ENCODE results near the gene FGFBP2.

The FGFBP2 gene

DNA sequence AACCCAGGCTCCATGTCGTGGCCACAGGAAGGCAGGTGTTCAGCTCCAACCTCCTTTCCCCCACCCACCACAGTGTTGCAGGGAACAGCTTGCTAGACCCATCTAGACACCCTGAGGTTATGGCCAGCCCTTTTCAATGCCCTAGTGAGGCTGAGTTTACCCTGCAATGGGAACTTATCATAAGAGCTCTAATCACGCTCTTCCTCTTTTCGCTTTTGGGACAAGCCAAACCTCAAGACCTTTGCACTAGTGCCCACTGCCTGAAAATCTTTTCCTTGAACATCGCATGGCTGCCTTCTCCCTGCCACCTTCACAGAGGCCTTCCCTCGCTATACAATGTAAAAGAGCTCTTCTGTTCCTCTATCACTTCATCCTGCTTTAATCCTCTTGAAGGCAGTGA lies 2.4 kb upstream of the FGFBP2 start:
- Histone ChIP-seq H3K4me1 (ENCODE audit: control insufficient read depth, insufficient read depth, low read length) (no peaks in the 10 kb centered on the region), H3K27ac (ENCODE audit: extremely low read depth, low read depth, low read length) (no peak overlapping the region), H3K9me3 (ENCODE audit: control insufficient read depth, insufficient read depth, low read depth, low read length) (no peaks in the 10 kb centered on the region), H3K4me3 (ENCODE audit: low read depth, low read length) (no peak overlapping the region), H3K36me3 (ENCODE audit: control insufficient read depth in 2 of 2, insufficient read depth in 1 of 2, low read length in 2 of 2) (no peaks in the 10 kb centered on the region)
- ChIA-PET POLR2A (no interaction called here), CTCF (interaction anchor here (0.6 to 1.4 kb wide), 2 partner anchors 9 to 167 kb away, joined by 3 to 5 read pairs; no protein-coding TSS in a partner anchor)
- TF ChIP-seq, protein P1, sequence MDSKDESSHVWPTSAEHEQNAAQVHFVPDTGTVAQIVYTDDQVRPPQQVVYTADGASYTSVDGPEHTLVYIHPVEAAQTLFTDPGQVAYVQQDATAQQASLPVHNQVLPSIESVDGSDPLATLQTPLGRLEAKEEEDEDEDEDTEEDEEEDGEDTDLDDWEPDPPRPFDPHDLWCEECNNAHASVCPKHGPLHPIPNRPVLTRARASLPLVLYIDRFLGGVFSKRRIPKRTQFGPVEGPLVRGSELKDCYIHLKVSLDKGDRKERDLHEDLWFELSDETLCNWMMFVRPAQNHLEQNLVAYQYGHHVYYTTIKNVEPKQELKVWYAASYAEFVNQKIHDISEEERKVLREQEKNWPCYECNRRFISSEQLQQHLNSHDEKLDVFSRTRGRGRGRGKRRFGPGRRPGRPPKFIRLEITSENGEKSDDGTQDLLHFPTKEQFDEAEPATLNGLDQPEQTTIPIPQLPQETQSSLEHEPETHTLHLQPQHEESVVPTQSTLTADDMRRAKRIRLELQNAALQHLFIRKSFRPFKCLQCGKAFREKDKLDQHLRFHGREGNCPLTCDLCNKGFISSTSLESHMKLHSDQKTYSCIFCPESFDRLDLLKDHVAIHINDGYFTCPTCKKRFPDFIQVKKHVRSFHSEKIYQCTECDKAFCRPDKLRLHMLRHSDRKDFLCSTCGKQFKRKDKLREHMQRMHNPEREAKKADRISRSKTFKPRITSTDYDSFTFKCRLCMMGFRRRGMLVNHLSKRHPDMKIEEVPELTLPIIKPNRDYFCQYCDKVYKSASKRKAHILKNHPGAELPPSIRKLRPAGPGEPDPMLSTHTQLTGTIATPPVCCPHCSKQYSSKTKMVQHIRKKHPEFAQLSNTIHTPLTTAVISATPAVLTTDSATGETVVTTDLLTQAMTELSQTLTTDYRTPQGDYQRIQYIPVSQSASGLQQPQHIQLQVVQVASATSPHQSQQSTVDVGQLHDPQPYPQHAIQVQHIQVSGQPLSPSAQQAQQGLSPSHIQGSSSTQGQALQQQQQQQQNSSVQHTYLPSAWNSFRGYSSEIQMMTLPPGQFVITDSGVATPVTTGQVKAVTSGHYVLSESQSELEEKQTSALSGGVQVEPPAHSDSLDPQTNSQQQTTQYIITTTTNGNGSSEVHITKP (tag by site-specific recombination; IDR thresholded peaks at IDR 0.05), result no peak
- no peak for TF ChIP-seq SP2 (tag by site-specific recombination; IDR thresholded peaks at IDR 0.05)
- no peak for TF ChIP-seq ZEB2 (tag by site-specific recombination; IDR thresholded peaks at IDR 0.05)

DNA sequence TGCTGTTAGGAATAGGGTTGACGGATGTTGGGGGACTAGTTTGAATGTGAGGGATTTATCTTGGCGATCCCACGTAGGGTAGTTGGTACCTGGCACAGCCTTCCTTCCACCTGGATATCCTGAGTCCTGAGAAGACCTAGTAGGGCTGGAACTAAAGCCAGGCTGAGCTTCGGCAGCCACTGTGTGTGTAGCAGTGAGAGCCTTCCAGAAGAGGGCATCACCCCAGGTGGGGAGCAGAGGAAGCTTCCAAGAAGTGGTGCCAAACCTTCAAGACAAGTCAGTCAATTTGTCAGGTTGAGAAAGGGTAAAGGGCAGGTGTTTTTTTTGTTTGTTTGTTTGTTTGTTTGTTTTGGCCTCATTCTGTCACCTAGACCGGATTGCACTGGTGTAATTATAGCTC lies 1.2 kb upstream of the FGFBP2 start:
- Histone ChIP-seq H3K4me1 (ENCODE audit: control insufficient read depth, insufficient read depth, low read length) (no peaks in the 10 kb centered on the region), H3K9me3 (ENCODE audit: control insufficient read depth, insufficient read depth, low read depth, low read length) (no peaks in the 10 kb centered on the region), H3K4me3 (ENCODE audit: low read depth, low read length) (no peak overlapping the region), H3K27ac (ENCODE audit: extremely low read depth, low read depth, low read length) (no peak overlapping the region), H3K36me3 (ENCODE audit: control insufficient read depth in 2 of 2, insufficient read depth in 1 of 2, low read length in 2 of 2) (no peaks in the 10 kb centered on the region)
- TF ChIP-seq ZNF155 (tag by site-specific recombination; IDR thresholded peaks at IDR 0.05) (no peak), ZNF433 (tag by site-specific recombination; IDR thresholded peaks at IDR 0.05; ENCODE audit: low read depth) (no peak), ZNF274 (IDR thresholded peaks at IDR 0.05; ENCODE audit: low read length) (no peak), ZNF274 (tag by site-specific recombination; IDR thresholded peaks at IDR 0.05; ENCODE audit: borderline replicate concordance) (no peak), ZFP69B (tag by site-specific recombination; IDR thresholded peaks at IDR 0.05) (no peak)
- TF ChIP-seq, protein P2, sequence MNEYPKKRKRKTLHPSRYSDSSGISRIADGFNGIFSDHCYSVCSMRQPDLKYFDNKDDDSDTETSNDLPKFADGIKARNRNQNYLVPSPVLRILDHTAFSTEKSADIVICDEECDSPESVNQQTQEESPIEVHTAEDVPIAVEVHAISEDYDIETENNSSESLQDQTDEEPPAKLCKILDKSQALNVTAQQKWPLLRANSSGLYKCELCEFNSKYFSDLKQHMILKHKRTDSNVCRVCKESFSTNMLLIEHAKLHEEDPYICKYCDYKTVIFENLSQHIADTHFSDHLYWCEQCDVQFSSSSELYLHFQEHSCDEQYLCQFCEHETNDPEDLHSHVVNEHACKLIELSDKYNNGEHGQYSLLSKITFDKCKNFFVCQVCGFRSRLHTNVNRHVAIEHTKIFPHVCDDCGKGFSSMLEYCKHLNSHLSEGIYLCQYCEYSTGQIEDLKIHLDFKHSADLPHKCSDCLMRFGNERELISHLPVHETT (tag by site-specific recombination; IDR thresholded peaks at IDR 0.05), result no peak
- POLR2A ChIA-PET, result interaction anchor here (0.6 kb wide), 1 partner anchor 27 kb away, joined by 3 read pairs; no protein-coding TSS in a partner anchor
- CTCF ChIA-PET, result interaction anchor here (0.7 to 1.6 kb wide), 6 partner anchors 8 to 301 kb away, joined by 3 to 5 read pairs (median 4); no protein-coding TSS in a partner anchor

DNA sequence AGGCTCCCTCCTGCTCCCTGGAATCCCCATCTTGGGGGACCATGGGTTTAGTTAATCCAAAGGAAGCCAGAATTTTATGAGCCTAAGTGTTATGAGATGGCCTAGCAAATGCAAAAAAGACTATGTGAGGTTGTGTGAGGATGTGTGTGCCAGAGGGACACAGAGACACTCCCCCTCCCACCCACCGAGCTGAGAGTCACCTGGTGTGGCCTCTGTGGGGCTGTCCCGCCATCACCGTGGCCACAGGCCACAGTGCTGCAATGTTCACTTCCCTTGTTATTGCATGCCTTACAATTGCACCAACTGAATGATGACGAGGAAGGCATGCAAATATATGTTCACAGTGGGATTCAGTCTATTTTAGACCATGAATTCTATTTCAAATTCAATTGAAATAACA lies 601 bp upstream of the FGFBP2 start:
- no peaks in the 10 kb centered on the region for H3K36me3 ChIP-seq (ENCODE audit: control insufficient read depth in 2 of 2, insufficient read depth in 1 of 2, low read length in 2 of 2)
- H3K27ac ChIP-seq (ENCODE audit: extremely low read depth, low read depth, low read length), result no peak overlapping the region
- H3K4me1 ChIP-seq (ENCODE audit: control insufficient read depth, insufficient read depth, low read length), result no peaks in the 10 kb centered on the region
- no peak overlapping the region for H3K4me3 ChIP-seq (ENCODE audit: low read depth, low read length)
- TF ChIP-seq ZNF221 (tag by site-specific recombination; IDR thresholded peaks at IDR 0.05; ENCODE audit: borderline replicate concordance), result no peak
- TF ChIP-seq ZNF558 (tag by site-specific recombination; IDR thresholded peaks at IDR 0.05), result no peak
- no peaks in the 10 kb centered on the region for H3K9me3 ChIP-seq (ENCODE audit: control insufficient read depth, insufficient read depth, low read depth, low read length)
- POLR2A ChIA-PET, result no interaction called here
- CTCF ChIA-PET, result interaction anchor here (0.6 to 1.6 kb wide), 6 partner anchors 34 to 304 kb away, joined by 3 to 5 read pairs (median 4); no protein-coding TSS in a partner anchor

DNA sequence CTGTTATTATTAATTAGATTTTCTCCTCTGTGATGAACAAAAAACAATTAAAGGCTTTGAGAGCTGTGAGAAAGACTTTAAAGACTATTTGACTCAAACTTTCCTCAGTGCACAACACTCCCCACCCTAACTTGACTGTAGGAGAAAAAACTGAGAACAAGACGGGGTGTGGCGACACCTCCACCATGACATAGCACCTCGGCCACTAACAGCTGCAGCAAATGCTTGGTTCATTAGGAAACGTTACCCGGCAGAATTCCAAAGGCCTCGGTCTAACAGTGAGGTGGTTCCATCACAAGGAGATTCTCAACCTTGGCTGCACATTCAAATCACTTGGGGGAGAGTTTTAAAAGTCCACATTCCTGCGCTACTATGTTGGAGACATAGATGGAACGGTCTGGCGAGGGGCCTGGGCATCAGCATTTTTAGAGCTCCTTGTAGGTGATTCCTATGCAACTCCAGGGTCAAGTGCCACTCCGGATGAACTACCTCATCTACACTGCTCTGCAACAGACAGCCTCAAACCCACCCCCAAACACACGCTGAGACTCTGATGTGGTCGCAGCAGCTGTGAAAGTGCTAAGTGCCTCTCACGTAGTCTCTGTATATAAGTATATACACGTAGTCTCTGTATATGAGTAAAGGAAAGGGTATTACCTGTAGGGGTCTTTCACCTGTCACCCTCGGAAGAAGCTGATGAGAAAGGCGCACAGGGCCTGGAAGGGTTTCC lies 1.0 kb downstream of the FGFBP2 start:
- ChIA-PET POLR2A (no interaction called here), CTCF (interaction anchor here (0.6 to 1.8 kb wide), 7 partner anchors 36 to 305 kb away, joined by 3 to 12 read pairs (median 3); no protein-coding TSS in a partner anchor)
- Histone ChIP-seq H3K27ac (ENCODE audit: extremely low read depth, low read depth, low read length) (no peak overlapping the region), H3K4me1 (ENCODE audit: control insufficient read depth, insufficient read depth, low read length) (no peaks in the 10 kb centered on the region), H3K9me3 (ENCODE audit: control insufficient read depth, insufficient read depth, low read depth, low read length) (no peaks in the 10 kb centered on the region), H3K36me3 (ENCODE audit: control insufficient read depth in 2 of 2, insufficient read depth in 1 of 2, low read length in 2 of 2) (no peaks in the 10 kb centered on the region), H3K4me3 (ENCODE audit: low read depth, low read length) (no peak overlapping the region)
- no peak for TF ChIP-seq ZNF223 (tag by site-specific recombination; IDR thresholded peaks at IDR 0.05)
- TF ChIP-seq ZNF707 (tag by site-specific recombination; IDR thresholded peaks at IDR 0.05), result no peak
- no peak for TF ChIP-seq SCRT1 (tag by site-specific recombination; IDR thresholded peaks at IDR 0.05; ENCODE audit: borderline replicate concordance)
- TF ChIP-seq, protein P3, sequence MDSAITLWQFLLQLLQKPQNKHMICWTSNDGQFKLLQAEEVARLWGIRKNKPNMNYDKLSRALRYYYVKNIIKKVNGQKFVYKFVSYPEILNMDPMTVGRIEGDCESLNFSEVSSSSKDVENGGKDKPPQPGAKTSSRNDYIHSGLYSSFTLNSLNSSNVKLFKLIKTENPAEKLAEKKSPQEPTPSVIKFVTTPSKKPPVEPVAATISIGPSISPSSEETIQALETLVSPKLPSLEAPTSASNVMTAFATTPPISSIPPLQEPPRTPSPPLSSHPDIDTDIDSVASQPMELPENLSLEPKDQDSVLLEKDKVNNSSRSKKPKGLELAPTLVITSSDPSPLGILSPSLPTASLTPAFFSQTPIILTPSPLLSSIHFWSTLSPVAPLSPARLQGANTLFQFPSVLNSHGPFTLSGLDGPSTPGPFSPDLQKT (IDR thresholded peaks at IDR 0.05; ENCODE audit: borderline replicate concordance, low read depth, low read length), result no peak
- no peak for TF ChIP-seq ZNF146 (tag by site-specific recombination; IDR thresholded peaks at IDR 0.05)
- no peak for TF ChIP-seq ZFHX2 (tag by site-specific recombination; conservative IDR thresholded peaks at IDR 0.05)
- TF ChIP-seq, protein P4, sequence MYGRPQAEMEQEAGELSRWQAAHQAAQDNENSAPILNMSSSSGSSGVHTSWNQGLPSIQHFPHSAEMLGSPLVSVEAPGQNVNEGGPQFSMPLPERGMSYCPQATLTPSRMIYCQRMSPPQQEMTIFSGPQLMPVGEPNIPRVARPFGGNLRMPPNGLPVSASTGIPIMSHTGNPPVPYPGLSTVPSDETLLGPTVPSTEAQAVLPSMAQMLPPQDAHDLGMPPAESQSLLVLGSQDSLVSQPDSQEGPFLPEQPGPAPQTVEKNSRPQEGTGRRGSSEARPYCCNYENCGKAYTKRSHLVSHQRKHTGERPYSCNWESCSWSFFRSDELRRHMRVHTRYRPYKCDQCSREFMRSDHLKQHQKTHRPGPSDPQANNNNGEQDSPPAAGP (tag by site-specific recombination; IDR thresholded peaks at IDR 0.05), result no peak
- TF ChIP-seq, protein P5, sequence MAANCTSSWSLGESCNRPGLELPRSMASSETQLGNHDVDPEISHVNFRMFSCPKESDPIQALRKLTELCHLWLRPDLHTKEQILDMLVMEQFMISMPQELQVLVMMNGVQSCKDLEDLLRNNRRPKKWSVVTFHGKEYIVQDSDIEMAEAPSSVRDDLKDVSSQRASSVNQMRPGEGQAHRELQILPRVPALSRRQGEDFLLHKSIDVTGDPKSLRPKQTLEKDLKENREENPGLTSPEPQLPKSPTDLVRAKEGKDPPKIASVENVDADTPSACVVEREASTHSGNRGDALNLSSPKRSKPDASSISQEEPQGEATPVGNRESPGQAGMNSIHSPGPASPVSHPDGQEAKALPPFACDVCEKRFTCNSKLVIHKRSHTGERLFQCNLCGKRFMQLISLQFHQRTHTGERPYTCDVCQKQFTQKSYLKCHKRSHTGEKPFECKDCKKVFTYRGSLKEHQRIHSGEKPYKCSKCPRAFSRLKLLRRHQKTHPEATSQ (tag by site-specific recombination; IDR thresholded peaks at IDR 0.05), result no peak
